GM23338 (cell line): ENCODE data around the gene CNNM3. TPM values are rescaled to one million over a fixed set of nuclear protein-coding genes. Genes with fewer than 3 reads are reported as not detected.

ENCODE experiments used
- ATAC-seq: fragments of 200-7000 bp; cut with Tn5 transposase; 3 replicates; pipeline ENCODE4 v1.9.1; 2020
- DNase-seq: peaks from one replicate; pipeline ENCODE4 v3.0.0-alpha.2; 2015; ENCODE audit warnings: low spot score
- H2AFZ ChIP-seq: fragments of 200-600 bp; sonication (generic); 2 replicates; pipeline ENCODE4 v1.8.0; 2016; ENCODE audit warnings: antibody characterized with exemption, mild to moderate bottlenecking, moderate library complexity
- H3F3A ChIP-seq: fragments of 200-600 bp; sonication (generic); replicated peaks from 2 replicates; pipeline ENCODE4 v1.8.0; 2017; ENCODE audit warnings: antibody characterized with exemption, mixed run types, low read depth
- H3K27ac ChIP-seq: fragments of 200-600 bp; sonication (generic); 2 replicates; pipeline ENCODE4 v1.6.1; 2016; ENCODE audit warnings: low read depth
- H3K27me3 ChIP-seq: fragments of 200-600 bp; sonication (generic); 2 replicates; pipeline ENCODE4 v1.8.0; 2016; ENCODE audit warnings: mild to moderate bottlenecking, mixed run types, moderate library complexity; ENCODE audit not compliant: insufficient read depth
- H3K36me3 ChIP-seq: fragments of 200-600 bp; sonication (generic); 2 replicates; pipeline ENCODE4 v1.8.0; 2016; ENCODE audit warnings: mild to moderate bottlenecking; ENCODE audit not compliant: insufficient read depth
- H3K4me1 ChIP-seq: fragments of 200-600 bp; sonication (generic); 2 replicates; pipeline ENCODE4 v1.8.0; 2016; ENCODE audit warnings: mild to moderate bottlenecking, moderate library complexity; ENCODE audit not compliant: insufficient read depth
- H3K4me2 ChIP-seq: fragments of 200-600 bp; sonication (generic); 2 replicates; pipeline ENCODE4 v1.7.1; 2017; ENCODE audit warnings: mixed run types
- H3K4me3 ChIP-seq: fragments of 200-600 bp; sonication (generic); 2 replicates; pipeline ENCODE4 v1.6.1; 2016; ENCODE audit warnings: mixed run types
- H3K79me2 ChIP-seq: fragments of 200-600 bp; sonication (generic); replicated peaks from 2 replicates; pipeline ENCODE4 v1.8.0; 2017; ENCODE audit warnings: mild to moderate bottlenecking; ENCODE audit not compliant: insufficient read depth
- H3K9me2 ChIP-seq: fragments of 200-600 bp; sonication (generic); 2 replicates; pipeline ENCODE4 v1.8.0; 2017; ENCODE audit not compliant: insufficient read depth
- H4K20me1 ChIP-seq: fragments of 200-600 bp; sonication (generic); replicated peaks from 2 replicates; pipeline ENCODE4 v1.8.0; 2017; ENCODE audit warnings: mild to moderate bottlenecking; ENCODE audit not compliant: insufficient read depth
- H3K27ac Mint-ChIP-seq: 2 replicates; pipeline ENCODE4 v1.8.0; 2020; ENCODE audit warnings: inconsistent platforms, mild to moderate bottlenecking, moderate library complexity, mixed read lengths
- H3K27me3 Mint-ChIP-seq: 3 replicates; pipeline ENCODE4 v1.8.0; 2022; ENCODE audit warnings: low read depth, mild to moderate bottlenecking, moderate library complexity, mixed read lengths, inconsistent platforms; ENCODE audit not compliant: insufficient read depth, poor library complexity
- H3K36me3 Mint-ChIP-seq: 3 replicates; pipeline ENCODE4 v1.8.0; 2021; ENCODE audit warnings: low read depth, mild to moderate bottlenecking, inconsistent platforms, moderate library complexity, mixed read lengths
- H3K4me1 Mint-ChIP-seq: 3 replicates; pipeline ENCODE4 v1.8.0; 2020; ENCODE audit warnings: mild to moderate bottlenecking, inconsistent platforms, mixed read lengths
- H3K4me3 Mint-ChIP-seq: 3 replicates; pipeline ENCODE4 v1.8.0; 2021; ENCODE audit warnings: moderate library complexity, mild to moderate bottlenecking, inconsistent platforms, mixed read lengths
- H3K9me3 Mint-ChIP-seq: 3 replicates; pipeline ENCODE4 v1.8.0; 2020; ENCODE audit warnings: moderate library complexity, mild to moderate bottlenecking, inconsistent platforms, mixed read lengths
- CREB1 ChIP-seq: fragments of 250-450 bp; sonication (Bioruptor Pico); IDR thresholded peaks from 2 replicates; pipeline ENCODE4 v1.5.0; 2020; ENCODE audit warnings: low read depth, mild to moderate bottlenecking, moderate library complexity
- CTCF ChIP-seq, 2 experiments: fragments of 200-600 bp in 1 of 2; sonication (generic) in 1 of 2; conservative IDR thresholded peaks; 2 replicates each; pipeline versions ENCODE4 v1.5.1 to v1.6.1; 2016 to 2017; ENCODE audit warnings: antibody characterized with exemption in 2 of 2, low read depth in 2 of 2, mild to moderate bottlenecking in 2 of 2, moderate library complexity in 1 of 2
- ETS1 ChIP-seq: IDR thresholded peaks from 2 replicates; pipeline ENCODE4 v1.6.1; 2016; ENCODE audit warnings: antibody characterized with exemption
- EZH2 ChIP-seq: fragments of 200-600 bp; sonication (generic); IDR thresholded peaks from one replicate; pipeline ENCODE4 v1.8.0; 2017; ENCODE audit warnings: antibody characterized with exemption, mild to moderate bottlenecking, low read depth; ENCODE audit not compliant: unreplicated experiment
- JUNB ChIP-seq: IDR thresholded peaks from one replicate; pipeline ENCODE4 v1.6.1; 2016; ENCODE audit warnings: antibody characterized with exemption; ENCODE audit not compliant: unreplicated experiment
- NANOG ChIP-seq: IDR thresholded peaks from 2 replicates; pipeline ENCODE4 v1.6.1; 2016; ENCODE audit warnings: antibody characterized with exemption, borderline replicate concordance
- POLR2AphosphoS5 ChIP-seq: IDR thresholded peaks from 2 replicates; pipeline ENCODE4 v1.6.1; 2016; ENCODE audit warnings: antibody characterized with exemption, low read depth
- REST ChIP-seq: IDR thresholded peaks from one replicate; pipeline ENCODE4 v1.6.1; 2018; ENCODE audit warnings: antibody characterized with exemption; ENCODE audit not compliant: unreplicated experiment
- ZNF114 ChIP-seq: fragments of 250-450 bp; sonication (Bioruptor Pico); IDR thresholded peaks from 2 replicates; pipeline ENCODE4 v1.5.0; 2020; ENCODE audit warnings: mild to moderate bottlenecking, moderate library complexity
- ZNF331 ChIP-seq: fragments of 250-450 bp; sonication (Bioruptor Pico); IDR thresholded peaks from 2 replicates; pipeline ENCODE4 v1.5.0; 2020; ENCODE audit warnings: low read depth, mild to moderate bottlenecking, moderate library complexity
- polyA plus RNA-seq: library from polyadenylated mRNA; unstranded; fragments of >200 nt; fragmentation: Nextera tagmentation; extraction: Ambion mirVana; gene quantifications from 2 replicates; pipeline ENCODE4 v1.2.1, GENCODE V29; 2016
- total RNA-seq: library from RNA; depleted of rRNA; stranded (reverse); fragments of >200 nt; shearing (Covaris generic); gene quantifications from 2 replicates; pipeline ENCODE4 v1.2.3, GENCODE V29; 2014

Gene CNNM3
- total and polyA plus RNA-seq, 2 experiments from 2014 or later = 5.3 to 25.7 TPM

- DNase-seq (no peak), ATAC-seq (no peak)
- Histone ChIP-seq H3K9me2 (no peaks in the 10 kb centered on the region), H3K4me3 (no peak within 1 kb of the TSS), H3K27ac (no peak within 1 kb of the TSS), H3K27me3 (no peaks in the 10 kb centered on the region), H3K36me3 (peaks cover 7% of the 10 kb centered on the region; the same call in 1 of the 2 replicates), H2AFZ (no peak within 1 kb of the TSS), H3K4me2 (no peak within 1 kb of the TSS), H3F3A (no peaks in the 10 kb centered on the region), H3K79me2 (no peaks in the 10 kb centered on the region), H4K20me1 (no peaks in the 10 kb centered on the region), H3K4me1 (0 out of 2 replicates have a peak, but pooled peaks cover 6% of the 10 kb centered on the region)
- TF ChIP-seq ETS1 (no peak), REST (no peak), POLR2AphosphoS5 (no peak)
- no peaks in the 10 kb centered on the region; the same call in 2 of the 3 replicates for H3K9me3 Mint-ChIP-seq
- peak within 1 kb of the TSS; percentile 56; the same call in 1 of the 2 replicates for H3K27ac Mint-ChIP-seq
- peaks cover 12% of the 10 kb centered on the region for H3K27me3 Mint-ChIP-seq
- H3K4me1 Mint-ChIP-seq = no peaks in the 10 kb centered on the region; the same call in 1 of the 3 replicates
- H3K36me3 Mint-ChIP-seq = peaks cover 18% of the 10 kb centered on the region
- no peak within 1 kb of the TSS for H3K4me3 Mint-ChIP-seq
Measured at GRCh38 chr2:96843538-96844268, 27.6 kb downstream of the CNNM3 start, which contains the start of gene ANKRD23. Gene ANKRD23 (minus strand): TSS chr2:96844021. CDS start chr2:96843992, 29 bp downstream.

- Histone ChIP-seq H2AFZ (no peak overlapping the region), H3K9me2 (no peaks in the 10 kb centered on the region), H3K27me3 (no peaks in the 10 kb centered on the region), H3F3A (no peaks in the 10 kb centered on the region), H3K79me2 (no peaks in the 10 kb centered on the region), H4K20me1 (no peaks in the 10 kb centered on the region), H3K27ac (no peak overlapping the region), H3K4me2 (no peak overlapping the region), H3K4me3 (no peak overlapping the region), H3K4me1 (no peaks in the 10 kb centered on the region), H3K36me3 (peaks cover 7% of the 10 kb centered on the region; the same call in 1 of the 2 replicates)
- Mint-ChIP-seq H3K4me3 (no peak overlapping the region), H3K4me1 (no peaks in the 10 kb centered on the region; the same call in 1 of the 3 replicates), H3K27me3 (peaks cover 12% of the 10 kb centered on the region), H3K36me3 (peaks cover 18% of the 10 kb centered on the region), H3K27ac (peak overlapping the region; percentile 56; the same call in 1 of the 2 replicates), H3K9me3 (no peaks in the 10 kb centered on the region)
- no peak for TF ChIP-seq JUNB
- TF ChIP-seq REST = no peak
- no peak for TF ChIP-seq ZNF114
- TF ChIP-seq CTCF (conservative IDR thresholded peaks at IDR 0.05; ENCODE audit: low read depth in 2 of 2) = no peak
- TF ChIP-seq NANOG = no peak
- no peak for TF ChIP-seq CREB1 (CRISPR knock-in tag)
- TF ChIP-seq ZNF331 (CRISPR knock-in tag) = no peak
- no peak for TF ChIP-seq EZH2
- DNase-seq (no peak), ATAC-seq (no peak)
Measured at GRCh38 chr2:96844405-96844808, 28.3 kb downstream of the CNNM3 start.
